ENCODE measurements around the gene TXNRD3. TPM values are rescaled to one million over a fixed set of nuclear protein-coding genes. Genes with fewer than 3 reads are reported as not detected.
A peak's percentile ranks its signal among the peaks of the same experiment; 100 is the strongest.
"Not testable (repeated sequence)": the region's sequence is repeated elsewhere in the genome, so short reads cannot be mapped to it uniquely, and the experiment has no call there.

Gene TXNRD3
- total RNA-seq, 1 donor from 2014 or later, result 14.4 TPM

DNA sequence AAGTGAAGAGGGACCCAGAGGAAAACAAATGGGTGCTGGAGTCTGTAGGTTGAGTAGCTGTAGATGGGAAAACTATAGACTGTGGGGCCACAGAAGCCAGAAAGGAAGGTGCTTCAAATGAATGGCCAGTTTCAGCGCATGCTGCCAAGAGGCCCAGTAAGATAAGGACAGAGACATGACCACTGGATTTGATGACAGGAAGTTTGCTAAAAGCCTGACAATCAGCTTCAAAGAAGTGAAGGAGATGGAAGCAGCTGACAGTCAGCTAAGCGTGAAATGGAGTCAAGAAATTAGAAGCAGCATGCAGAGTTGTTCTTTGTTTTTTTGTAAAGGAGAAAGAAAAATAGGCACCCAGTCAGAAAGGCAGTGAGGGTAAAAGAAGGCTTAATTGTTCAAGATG, 24.9 kb downstream of the TXNRD3 start:
- Mint-ChIP-seq H3K36me3 (peaks cover 17% of the 10 kb centered on the region), H3K9me3 (no peaks in the 10 kb centered on the region), H3K4me1 (ENCODE audit: unreplicated experiment) (no peaks in the 10 kb centered on the region), H3K4me3 (no peak overlapping the region), H3K27ac (no peak overlapping the region), H3K27me3 (no peaks in the 10 kb centered on the region)
- DNase-seq (ENCODE audit: extremely low spot score, unreplicated experiment), result no peak
- TF ChIP-seq, protein P1, sequence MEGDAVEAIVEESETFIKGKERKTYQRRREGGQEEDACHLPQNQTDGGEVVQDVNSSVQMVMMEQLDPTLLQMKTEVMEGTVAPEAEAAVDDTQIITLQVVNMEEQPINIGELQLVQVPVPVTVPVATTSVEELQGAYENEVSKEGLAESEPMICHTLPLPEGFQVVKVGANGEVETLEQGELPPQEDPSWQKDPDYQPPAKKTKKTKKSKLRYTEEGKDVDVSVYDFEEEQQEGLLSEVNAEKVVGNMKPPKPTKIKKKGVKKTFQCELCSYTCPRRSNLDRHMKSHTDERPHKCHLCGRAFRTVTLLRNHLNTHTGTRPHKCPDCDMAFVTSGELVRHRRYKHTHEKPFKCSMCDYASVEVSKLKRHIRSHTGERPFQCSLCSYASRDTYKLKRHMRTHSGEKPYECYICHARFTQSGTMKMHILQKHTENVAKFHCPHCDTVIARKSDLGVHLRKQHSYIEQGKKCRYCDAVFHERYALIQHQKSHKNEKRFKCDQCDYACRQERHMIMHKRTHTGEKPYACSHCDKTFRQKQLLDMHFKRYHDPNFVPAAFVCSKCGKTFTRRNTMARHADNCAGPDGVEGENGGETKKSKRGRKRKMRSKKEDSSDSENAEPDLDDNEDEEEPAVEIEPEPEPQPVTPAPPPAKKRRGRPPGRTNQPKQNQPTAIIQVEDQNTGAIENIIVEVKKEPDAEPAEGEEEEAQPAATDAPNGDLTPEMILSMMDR (conservative IDR thresholded peaks at IDR 0.05), result no peak

DNA sequence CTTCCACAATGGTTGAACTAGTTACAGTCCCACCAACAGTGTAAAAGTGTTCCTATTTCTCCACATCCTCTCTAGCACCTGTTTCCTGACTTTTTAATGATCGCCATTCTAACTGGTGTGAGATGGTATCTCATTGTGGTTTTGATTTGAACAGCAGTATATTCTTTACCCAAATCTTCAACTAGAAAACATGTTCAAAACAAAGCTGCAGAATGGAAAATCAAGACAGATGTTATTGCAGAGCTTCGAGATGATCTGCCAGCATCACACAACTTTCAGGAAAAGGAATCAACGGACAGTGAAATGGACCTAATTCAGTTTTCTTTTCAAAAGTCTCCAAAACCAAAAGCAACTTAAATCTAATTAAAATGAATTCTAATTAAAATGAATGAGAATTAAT, 29.2 kb downstream of the TXNRD3 start:
- H3K27ac Mint-ChIP-seq; DNase-seq (ENCODE audit: extremely low spot score, unreplicated experiment); H3K9me3 Mint-ChIP-seq; H3K27me3 Mint-ChIP-seq; H3K4me1 Mint-ChIP-seq (ENCODE audit: unreplicated experiment); H3K4me3 Mint-ChIP-seq: not testable (repeated sequence)
- peaks cover 19% of the 10 kb centered on the region for H3K36me3 Mint-ChIP-seq

DNA sequence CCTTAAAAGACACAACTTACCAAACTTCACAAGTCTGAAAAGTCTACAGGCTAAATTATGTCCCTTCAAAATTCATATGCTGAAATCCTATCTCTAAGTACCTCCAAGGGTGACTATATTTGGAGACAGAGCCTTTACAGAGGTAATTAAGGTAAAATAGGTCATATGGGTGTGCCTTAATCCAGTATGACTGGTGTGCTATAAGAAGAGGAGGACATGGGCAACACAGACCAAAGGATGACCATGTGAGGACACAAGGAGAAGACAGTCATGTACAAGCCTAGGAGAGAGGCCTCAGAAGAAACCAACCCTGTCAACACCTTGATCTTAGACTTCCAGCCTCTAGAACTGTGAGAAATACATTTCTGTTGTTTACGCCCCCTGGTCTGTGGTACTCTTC, 32.2 kb downstream of the TXNRD3 start:
- H3K4me1 Mint-ChIP-seq (ENCODE audit: unreplicated experiment), result peaks cover 7% of the 10 kb centered on the region
- H3K9me3 Mint-ChIP-seq, result no peaks in the 10 kb centered on the region
- TF ChIP-seq, protein P1 (conservative IDR thresholded peaks at IDR 0.05), result no peak
- DNase-seq (ENCODE audit: extremely low spot score, unreplicated experiment), result no peak
- peaks cover 35% of the 10 kb centered on the region for H3K36me3 Mint-ChIP-seq
- H3K27ac Mint-ChIP-seq, result no peak overlapping the region
- H3K27me3 Mint-ChIP-seq, result no peaks in the 10 kb centered on the region
- H3K4me3 Mint-ChIP-seq, result no peak overlapping the region

DNA sequence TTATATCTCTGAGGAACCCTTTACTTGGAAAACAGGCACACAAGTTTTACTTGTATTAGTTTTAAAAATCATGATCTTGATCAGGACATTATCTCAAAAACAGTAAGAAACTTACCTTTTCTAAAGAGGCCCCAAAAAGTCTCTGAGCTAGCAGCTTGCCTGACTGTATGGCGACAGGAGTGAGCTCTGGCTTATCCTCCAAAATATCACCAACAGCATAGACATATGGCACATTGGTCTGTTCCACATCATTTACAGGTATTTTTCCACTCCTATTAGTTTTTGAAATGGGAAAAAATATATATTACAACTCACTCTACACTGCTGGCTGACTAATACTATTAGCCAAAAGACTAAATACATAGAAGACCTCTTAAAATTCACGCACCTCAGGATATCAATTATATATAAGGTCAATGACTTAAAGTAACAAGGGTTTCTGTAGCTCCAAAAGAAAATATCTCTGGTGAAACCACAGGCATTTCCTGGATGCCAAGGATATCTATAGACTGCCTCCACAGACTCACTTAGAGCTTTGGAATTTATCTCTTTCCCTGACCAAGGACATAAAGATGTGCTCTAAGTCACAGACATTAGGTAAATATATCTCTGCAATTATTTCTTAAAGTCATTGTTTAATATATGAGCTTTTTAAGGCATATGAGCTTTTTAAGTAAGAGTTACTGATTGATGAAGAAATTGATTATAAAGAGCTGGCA, 33.1 kb downstream of the TXNRD3 start:
- H3K9me3 Mint-ChIP-seq, result no peaks in the 10 kb centered on the region
- peaks cover 7% of the 10 kb centered on the region for H3K4me1 Mint-ChIP-seq (ENCODE audit: unreplicated experiment)
- H3K27ac Mint-ChIP-seq, result no peak overlapping the region
- peaks cover 41% of the 10 kb centered on the region for H3K36me3 Mint-ChIP-seq
- no peak overlapping the region for H3K4me3 Mint-ChIP-seq
- no peaks in the 10 kb centered on the region for H3K27me3 Mint-ChIP-seq
- DNase-seq (ENCODE audit: extremely low spot score, unreplicated experiment), result no peak
- TF ChIP-seq, protein P1 (conservative IDR thresholded peaks at IDR 0.05), result no peak

DNA sequence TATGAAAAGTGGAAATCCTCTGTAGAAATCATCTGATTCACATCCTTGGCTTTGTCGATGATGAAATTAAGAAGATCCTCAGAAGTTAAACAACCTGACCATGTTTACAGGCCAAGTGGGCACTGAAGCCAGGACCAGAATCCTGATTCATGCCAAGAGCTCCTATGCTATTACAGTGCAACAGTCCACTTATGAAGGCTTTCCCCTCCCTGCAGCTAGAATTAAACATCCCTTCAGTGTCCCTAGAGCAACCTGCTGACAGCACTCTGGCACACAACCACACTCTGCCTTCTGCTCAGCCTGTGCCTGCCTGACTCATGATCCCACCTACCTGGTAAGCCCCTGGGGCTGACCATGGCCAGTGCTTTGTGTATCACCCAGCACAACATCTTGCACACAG, 33.8 kb downstream of the TXNRD3 start:
- Mint-ChIP-seq H3K27ac (no peak overlapping the region), H3K27me3 (no peaks in the 10 kb centered on the region), H3K4me3 (no peak overlapping the region), H3K9me3 (no peaks in the 10 kb centered on the region), H3K4me1 (ENCODE audit: unreplicated experiment) (peaks cover 7% of the 10 kb centered on the region), H3K36me3 (peaks cover 43% of the 10 kb centered on the region)
- TF ChIP-seq, protein P1 (conservative IDR thresholded peaks at IDR 0.05), result no peak
- DNase-seq (ENCODE audit: extremely low spot score, unreplicated experiment), result no peak

DNA sequence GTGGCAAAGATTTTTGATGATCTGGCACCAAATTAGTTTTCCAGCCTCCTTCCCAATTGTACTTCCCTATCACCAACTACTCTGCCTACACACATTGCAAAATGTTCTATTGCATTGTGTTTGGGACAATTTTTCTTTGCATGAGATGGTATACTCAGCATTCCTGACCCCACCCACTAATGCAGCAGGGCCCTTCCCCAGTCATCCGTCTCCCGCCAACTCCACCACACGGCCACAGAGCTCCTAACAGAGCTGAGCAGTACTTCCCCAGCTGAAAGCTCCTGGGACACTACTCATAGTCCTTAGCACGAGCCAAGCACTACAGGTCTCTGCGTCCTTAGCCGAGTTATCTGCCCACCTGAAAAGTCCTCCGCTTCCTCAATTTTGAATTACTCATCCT, 34.2 kb downstream of the TXNRD3 start:
- no peaks in the 10 kb centered on the region for H3K9me3 Mint-ChIP-seq
- no peaks in the 10 kb centered on the region for H3K27me3 Mint-ChIP-seq
- TF ChIP-seq, protein P1 (conservative IDR thresholded peaks at IDR 0.05), result no peak
- H3K27ac Mint-ChIP-seq, result peak overlapping the region; percentile 2
- H3K4me1 Mint-ChIP-seq (ENCODE audit: unreplicated experiment), result peaks cover 7% of the 10 kb centered on the region
- peaks cover 43% of the 10 kb centered on the region for H3K36me3 Mint-ChIP-seq
- DNase-seq (ENCODE audit: extremely low spot score, unreplicated experiment), result no peak
- no peak overlapping the region for H3K4me3 Mint-ChIP-seq

Measured in type B pancreatic cell (in vitro differentiated cells).